Mammary epithelial cell (primary cell): Measurements from ENCODE around the gene RUNX2.

ENCODE experiments used
- CTCF ChIP-seq, 2 donors: IDR thresholded peaks in 1 of 2; conservative IDR thresholded peaks in 1 of 2; 2 replicates each; pipeline ENCODE4 v1.5.1; 2011 to 2012; ENCODE audit warnings: inconsistent platforms in 2 of 2, low read length in 2 of 2, mild to moderate bottlenecking in 2 of 2, control low read depth in 1 of 2, low read depth in 1 of 2; ENCODE audit not compliant: insufficient read depth in 1 of 2; ENCODE audit errors: extremely low read depth in 1 of 2
- EZH2 ChIP-seq: IDR thresholded peaks from 2 replicates; pipeline ENCODE4 v1.6.1; 2012; ENCODE audit warnings: low read length, inconsistent platforms, borderline replicate concordance

- TF ChIP-seq CTCF (conservative IDR thresholded peaks at IDR 0.05 in 1 of 2, IDR thresholded peaks at IDR 0.05 in 1 of 2; ENCODE audit: extremely low read depth in 1 of 2, insufficient read depth in 1 of 2, low read depth in 1 of 2, low read length in 2 of 2) (no peak), EZH2 (no peak)
Observed at GRCh38 chr6:45548657-45549515, 220.8 kb downstream of the RUNX2 start.
